GM12875 (cell line): ENCODE measurements around the gene ARHGAP32.

ENCODE experiments used
- H3K4me3 ChIP-seq: one replicate; pipeline ENCODE4 v1.5.1; 2011; ENCODE audit warnings: low read depth, low read length, control low read depth
- CTCF ChIP-seq: IDR thresholded peaks from 2 replicates; pipeline ENCODE4 v1.5.1; 2011; ENCODE audit warnings: low read depth, mild to moderate bottlenecking, control low read depth, inconsistent platforms, low read length, moderate library complexity, borderline replicate concordance; ENCODE audit not compliant: insufficient read depth

Gene ARHGAP32

GRCh38 chr11:128929468-128929867, 262.7 kb downstream of the ARHGAP32 start:
- no peak overlapping the region for H3K4me3 ChIP-seq
- TF ChIP-seq CTCF, result no peak

GRCh38 chr11:128928400-128928799, 263.7 kb downstream of the ARHGAP32 start:
- no peak overlapping the region for H3K4me3 ChIP-seq
- no peak for TF ChIP-seq CTCF

GRCh38 chr11:128927683-128928336, 264.3 kb downstream of the ARHGAP32 start:
- no peak for TF ChIP-seq CTCF
- no peak overlapping the region for H3K4me3 ChIP-seq

DNA sequence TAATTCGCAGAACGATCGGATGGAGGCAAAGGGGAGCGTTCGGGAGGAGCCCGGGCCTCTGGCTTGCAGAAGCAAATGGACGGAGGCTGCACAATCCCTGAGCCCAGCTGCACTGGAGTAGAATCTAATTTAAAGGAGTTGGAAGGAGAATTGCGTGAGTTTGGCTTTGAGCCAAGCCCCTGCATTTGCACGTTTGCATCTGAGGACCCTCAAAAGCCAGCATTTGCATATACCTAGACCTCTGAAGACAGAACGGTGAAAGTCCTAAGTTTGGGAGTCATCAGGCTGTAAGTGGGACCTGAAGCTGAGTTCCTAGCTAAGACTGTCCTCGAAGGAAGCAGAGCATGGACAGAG, 265.0 kb downstream of the ARHGAP32 start:
- no peak for TF ChIP-seq CTCF

DNA sequence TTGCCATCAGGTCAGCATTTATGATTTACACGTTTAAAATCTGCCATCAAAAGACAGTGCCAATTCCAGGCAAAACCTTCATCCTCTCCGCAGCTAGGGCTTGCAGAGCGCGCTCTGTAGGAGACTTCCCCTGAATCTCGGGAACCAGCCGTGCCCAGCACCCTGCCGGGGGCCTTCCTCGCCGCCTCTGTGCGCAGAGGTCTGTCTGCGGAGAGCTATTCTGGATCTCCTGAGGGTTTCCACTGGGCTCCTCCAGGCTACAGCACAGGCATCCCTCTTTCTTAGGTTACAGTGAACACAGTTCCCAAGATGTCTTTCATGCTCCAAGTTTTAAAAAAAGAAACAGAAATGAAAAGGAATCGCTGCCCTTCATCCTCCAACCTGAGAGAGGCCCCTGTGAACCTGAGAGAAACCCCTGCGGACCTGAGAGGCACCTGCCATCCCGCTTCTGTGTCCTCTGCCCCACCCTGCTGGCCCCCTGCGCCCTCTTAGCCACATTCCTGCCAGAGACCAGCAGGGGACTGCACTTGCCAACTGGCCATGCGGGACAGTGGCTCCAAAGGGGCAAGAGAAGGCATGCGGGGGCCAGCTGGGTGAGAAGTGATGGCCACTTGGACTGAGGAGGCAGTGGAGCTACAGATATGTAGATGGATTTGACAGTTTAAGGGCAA, 265.6 kb downstream of the ARHGAP32 start:
- no peak for TF ChIP-seq CTCF
- H3K4me3 ChIP-seq, result no peak overlapping the region

More for the DNA sequence above, 265.0 kb downstream of the ARHGAP32 start:
- H3K4me3 ChIP-seq, result no peak overlapping the region

DNA sequence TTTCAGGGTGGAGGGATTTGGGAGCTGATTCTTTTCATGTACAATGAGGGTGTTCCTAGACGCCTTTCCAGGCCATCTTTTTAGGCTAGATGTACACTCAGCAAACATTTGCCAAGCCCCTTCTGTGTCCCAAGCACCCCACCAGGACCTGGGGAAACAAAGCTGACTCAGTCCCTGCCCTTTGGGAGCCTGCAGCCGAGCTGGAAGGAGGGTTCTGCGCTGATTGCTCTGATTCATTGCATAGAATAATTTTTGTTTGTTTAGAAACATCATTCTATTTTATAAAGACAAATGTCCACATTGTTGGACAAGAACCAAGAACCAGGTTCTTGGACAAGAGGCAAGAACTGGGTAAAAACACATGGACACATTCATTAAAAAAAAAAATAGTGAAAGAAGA, 266.1 kb downstream of the ARHGAP32 start:
- no peak for TF ChIP-seq CTCF
- H3K4me3 ChIP-seq, result no peak overlapping the region

GRCh38 chr11:128925250-128925600, 266.9 kb downstream of the ARHGAP32 start:
- no peak overlapping the region for H3K4me3 ChIP-seq
- TF ChIP-seq CTCF, result no peak
